Pancreas (tissue), 10 donors: ENCODE results near the gene TMEM209. TPM values are rescaled to one million over a fixed set of nuclear protein-coding genes. Genes with fewer than 3 reads are reported as not detected.
"Not testable (repeated sequence)": the region's sequence is repeated elsewhere in the genome, so short reads cannot be mapped to it uniquely, and the experiment has no call there.

ENCODE experiments used
- ATAC-seq, 4 donors: fragments of 200-7000 bp; cut with Tn5 transposase; one replicate each; pipeline versions ENCODE4 v1.8.0 to v1.9.1; 2020; ENCODE audit warnings: mild to moderate bottlenecking in 4 of 4, moderate library complexity in 4 of 4
- DNase-seq, 6 donors: peaks; one replicate each; pipeline ENCODE4 v3.0.0-alpha.2; 2020
- FAIRE-seq: peaks from 2 replicates; lab custom pipeline; 2012; peaks lifted over from hg19 to GRCh38; lab: Jason Lieb, UNC
- H3K27ac ChIP-seq, 4 donors: fragments of 200-600 bp; sonication (generic); 1 replicate in 3 of 4; 2 replicates in 1 of 4; pipeline versions ENCODE4 v1.5.0 to v1.8.0; 2020
- H3K27me3 ChIP-seq, 4 donors: fragments of 200-600 bp; one replicate each; pipeline ENCODE4 v1.8.0; 2021
- H3K36me3 ChIP-seq, 3 donors: fragments of 200-600 bp; sonication (generic) in 1 of 3; one replicate each; pipeline versions ENCODE4 v1.5.0 to v1.8.0; 2020 to 2021
- H3K4me1 ChIP-seq, 3 donors: fragments of 200-600 bp; one replicate each; pipeline ENCODE4 v1.8.0; 2021
- H3K4me3 ChIP-seq, 4 donors: fragments of 200-600 bp; sonication (generic) in 2 of 4; one replicate each; pipeline versions ENCODE4 v1.5.0 to v1.8.0; 2020 to 2021
- H3K9me3 ChIP-seq, 4 donors: fragments of 200-600 bp; one replicate each; pipeline ENCODE4 v1.8.0; 2021
- CTCF ChIP-seq, 4 donors: fragments of 200-600 bp; sonication (generic) in 3 of 4; IDR thresholded peaks; one replicate each; pipeline versions ENCODE4 v1.5.0 to v1.8.0; 2021; ENCODE audit warnings: antibody characterized with exemption in 4 of 4
- WGBS, 2 donors: extraction: QIAGEN DNeasy Blood & Tissue Kit; methylation state at CpG; one replicate each; pipeline ENCODE4 v1.1.7; 2013; 5-methylcytosine and 5-hydroxymethylcytosine counted together
- intact Hi-C, 3 donors: fragments of 100-400 bp; cut with DNase I; formaldehyde crosslinking; loops; one replicate each; pipeline versions ENCODE4 v1.11.1 to v1.14.2; 2022
- polyA plus RNA-seq, 2 donors: library from polyadenylated mRNA; stranded (reverse); fragments of 200-250 nt; gene quantifications; one replicate each; pipeline ENCODE4 v1.2.3, GENCODE V29; 2013
- total RNA-seq, 6 donors: library from RNA; stranded (reverse); fragmentation: NEBNext Ultra II Directional in 4 of 6; extraction: Animal tissue kit (Norgen Biotek cat#: 25700) in 4 of 6; gene quantifications; one replicate each; pipeline versions ENCODE4 v1.2.1 to v1.2.4, GENCODE V29; 2021 to 2023
- donor health status: healthy with polysubstance abuse.
- donor health status: DM: no; HTN: no; CAD: no; lungs with moderate emphysema.
- donor health status: DM: no; HTN: no; CAD: no.
- donor health status: control.
- donor health status: control.
- donor health status: Bipolar disorder and iron deficiency.
- donor health status: DM: yes; HTN: yes; CAD: no.
- donor health status: DM: no; HTN: no; CAD: no.
- donor health status: DM: no; HTN: no; CAD: no.
- donor health status: DM: yes; HTN: yes; CAD: no.

The TMEM209 gene
- total and polyA plus RNA-seq, 8 donors = 4.2 to 16.1 (median 10.6) TPM

- no peak for DNase-seq
- H3K27me3 ChIP-seq = no peaks in the 10 kb centered on the region
Measured at GRCh38 chr7:130148561-130148960, 56.6 kb downstream of the TMEM209 start.

GRCh38 chr7:130147710-130148325, 57.4 kb downstream of the TMEM209 start:
- Histone ChIP-seq H3K27me3 (no peaks in the 10 kb centered on the region), H3K27ac (no peak overlapping the region), H3K4me3 (no peak overlapping the region), H3K36me3 (no peaks in the 10 kb centered on the region), H3K9me3 (no peaks in the 10 kb centered on the region), H3K4me1 (peaks cover 7% of the 10 kb centered on the region in 3 donors)
- intact Hi-C loops = no loop called here
- FAIRE-seq (no peak), ATAC-seq (no peak), DNase-seq (no peak)
- 96 to 97% methylated on average over 14 of the region's 14 CpGs for WGBS, 2 donors
- TF ChIP-seq CTCF (IDR thresholded peaks at IDR 0.05) = no peak

More at GRCh38 chr7:130148561-130148960, 56.6 kb downstream of the TMEM209 start:
- FAIRE-seq (no peak), ATAC-seq (no peak)
- no peak overlapping the region for H3K4me3 ChIP-seq
- H3K4me1 ChIP-seq = peaks cover 7 to 8% (median 7%) of the 10 kb centered on the region in 3 donors
- H3K36me3 ChIP-seq = no peaks in the 10 kb centered on the region
- H3K27ac ChIP-seq = no peak overlapping the region
- no peak for TF ChIP-seq CTCF (IDR thresholded peaks at IDR 0.05)
- WGBS, 2 donors = 88 to 90% methylated on average over 9 of the region's 9 CpGs
- no peaks in the 10 kb centered on the region for H3K9me3 ChIP-seq
- intact Hi-C loops = no loop called here

- no peak for TF ChIP-seq CTCF (IDR thresholded peaks at IDR 0.05)
Measured at GRCh38 chr7:130146693-130147405, 58.4 kb downstream of the TMEM209 start.

GRCh38 chr7:130146142-130146541, 59.1 kb downstream of the TMEM209 start:
- H3K4me1 ChIP-seq, intact Hi-C loops, H3K36me3 ChIP-seq, H3K9me3 ChIP-seq, DNase-seq, H3K4me3 ChIP-seq, ATAC-seq, FAIRE-seq, H3K27me3 ChIP-seq: not testable (repeated sequence)
- 90 to 95% methylated on average over 5 of the region's 5 CpGs for WGBS, 2 donors
- peak overlapping the region in 1 of 4 donors; percentile 87 for H3K27ac ChIP-seq

More at GRCh38 chr7:130146693-130147405, 58.4 kb downstream of the TMEM209 start:
- no peak for FAIRE-seq
- H3K9me3 ChIP-seq = no peaks in the 10 kb centered on the region
- no peaks in the 10 kb centered on the region for H3K27me3 ChIP-seq
- WGBS, 2 donors = 95 to 96% methylated on average over 9 of the region's 9 CpGs
- no peak for DNase-seq
- intact Hi-C loops = no loop called here
- no peak for ATAC-seq
- no peak overlapping the region for H3K27ac ChIP-seq
- H3K4me1 ChIP-seq = peaks cover 7% of the 10 kb centered on the region in 3 donors
- no peaks in the 10 kb centered on the region for H3K36me3 ChIP-seq
- H3K4me3 ChIP-seq = no peak overlapping the region

- intact Hi-C loops = no loop called here
- no peak for ATAC-seq
- no peak for FAIRE-seq
- TF ChIP-seq CTCF (IDR thresholded peaks at IDR 0.05) = no peak
- Histone ChIP-seq H3K4me1 (peaks cover 7 to 11% (median 7%) of the 10 kb centered on the region in 3 donors), H3K9me3 (no peaks in the 10 kb centered on the region), H3K36me3 (no peaks in the 10 kb centered on the region), H3K4me3 (no peak overlapping the region), H3K27ac (peak overlapping the region in 3 of 4 donors; percentile 36 to 87 (median 67)), H3K27me3 (no peaks in the 10 kb centered on the region)
- 86 to 91% methylated on average over 14 of the region's 14 CpGs for WGBS, 2 donors
- no peak for DNase-seq
Measured at GRCh38 chr7:130145424-130146100, 59.6 kb downstream of the TMEM209 start.
